NCI-H146 (cell line): ENCODE measurements around the gene XIAP.

Experiments
- DNase-seq: peaks from one replicate; lab custom pipeline; 2025; lab: John Stamatoyannopoulos, UW

Gene XIAP

DNA sequence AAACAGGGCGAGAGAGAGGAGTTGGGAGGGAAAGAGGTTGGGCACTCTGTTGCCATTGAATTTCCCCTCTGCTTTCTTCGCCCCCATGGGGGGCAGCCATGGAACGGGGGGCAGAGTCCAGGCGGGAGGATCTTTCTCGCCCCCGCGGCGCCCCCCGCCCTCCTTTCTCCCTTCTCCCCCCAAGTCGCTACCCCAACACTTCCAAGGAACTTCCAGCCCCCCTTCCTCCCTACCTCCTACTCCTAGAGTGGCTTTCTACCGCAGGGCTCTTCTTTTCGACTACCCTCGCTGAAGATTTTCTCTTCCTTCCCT lies 101.1 kb downstream of the XIAP start:
- no peak for DNase-seq

GRCh38 chrX:123961268-123962005 lies 101.6 kb downstream of the XIAP start, which contains the start of gene STAG2:
TSS of gene STAG2 (plus strand) at chrX:123961706. CDS start at chrX:124022628, 60,922 bp downstream.
- peak; percentile 87 for DNase-seq

- no peak for DNase-seq
These were observed 102.2 kb downstream of the XIAP start for GRCh38 chrX:123962006-123962467.

GRCh38 chrX:123962794-123963373 lies 103.0 kb downstream of the XIAP start:
- DNase-seq = peak; percentile 89
